Gastrocnemius medialis (tissue), 4 donors: ENCODE data around the gene BCL7B.

Experiments used
- POLR2A ChIP-seq, 2 donors: fragments of 450-650 bp; IDR thresholded peaks; one replicate each; pipeline ENCODE4 v1.6.1; 2017; ENCODE audit warnings: antibody characterized with exemption in 2 of 2, mild to moderate bottlenecking in 2 of 2, moderate library complexity in 2 of 2
- TF ChIP-seq, protein P1 (sequence below), 5 experiments: fragments of 450-650 bp in 3 of 5; fragments of 200-600 bp in 2 of 5; sonication (generic) in 2 of 5; IDR thresholded peaks in 4 of 5; conservative IDR thresholded peaks in 1 of 5; 1 replicate in 4 of 5; 2 replicates in 1 of 5; pipeline ENCODE4 v1.5.1; 2016 to 2019; ENCODE audit warnings: antibody characterized with exemption in 5 of 5, mild to moderate bottlenecking in 3 of 5, moderate library complexity in 3 of 5

DNA sequence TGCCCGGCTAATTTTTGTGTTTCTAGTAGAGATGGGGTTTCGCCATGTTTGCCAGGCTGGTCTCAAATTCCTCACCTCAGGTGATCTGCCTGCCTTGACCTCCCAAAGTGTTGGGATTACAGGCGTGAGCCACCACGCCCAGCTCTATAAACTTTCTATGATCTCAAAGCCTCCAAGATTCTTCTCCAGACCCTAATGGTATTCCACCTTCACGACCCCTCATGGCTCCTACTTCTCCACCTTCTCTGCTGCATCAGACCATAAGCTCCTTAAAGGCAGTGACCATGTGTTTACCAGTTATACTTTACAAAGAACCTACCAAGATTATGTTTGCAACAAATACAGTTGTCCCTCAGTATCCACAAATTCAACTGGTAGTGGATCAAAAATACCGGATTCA, 25.3 kb downstream of the BCL7B start:
- TF ChIP-seq, protein P1, sequence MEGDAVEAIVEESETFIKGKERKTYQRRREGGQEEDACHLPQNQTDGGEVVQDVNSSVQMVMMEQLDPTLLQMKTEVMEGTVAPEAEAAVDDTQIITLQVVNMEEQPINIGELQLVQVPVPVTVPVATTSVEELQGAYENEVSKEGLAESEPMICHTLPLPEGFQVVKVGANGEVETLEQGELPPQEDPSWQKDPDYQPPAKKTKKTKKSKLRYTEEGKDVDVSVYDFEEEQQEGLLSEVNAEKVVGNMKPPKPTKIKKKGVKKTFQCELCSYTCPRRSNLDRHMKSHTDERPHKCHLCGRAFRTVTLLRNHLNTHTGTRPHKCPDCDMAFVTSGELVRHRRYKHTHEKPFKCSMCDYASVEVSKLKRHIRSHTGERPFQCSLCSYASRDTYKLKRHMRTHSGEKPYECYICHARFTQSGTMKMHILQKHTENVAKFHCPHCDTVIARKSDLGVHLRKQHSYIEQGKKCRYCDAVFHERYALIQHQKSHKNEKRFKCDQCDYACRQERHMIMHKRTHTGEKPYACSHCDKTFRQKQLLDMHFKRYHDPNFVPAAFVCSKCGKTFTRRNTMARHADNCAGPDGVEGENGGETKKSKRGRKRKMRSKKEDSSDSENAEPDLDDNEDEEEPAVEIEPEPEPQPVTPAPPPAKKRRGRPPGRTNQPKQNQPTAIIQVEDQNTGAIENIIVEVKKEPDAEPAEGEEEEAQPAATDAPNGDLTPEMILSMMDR (IDR thresholded peaks at IDR 0.05 in 4 of 5, conservative IDR thresholded peaks at IDR 0.05 in 1 of 5) = no peak
- no peak for TF ChIP-seq POLR2A (IDR thresholded peaks at IDR 0.05)
